Renal cortex interstitium (tissue), 11 donors: ENCODE results near the gene ST3GAL5. TPM values are rescaled to one million over a fixed set of nuclear protein-coding genes. Genes with fewer than 3 reads are reported as not detected.

Experiments used
- DNase-seq, 11 donors: peaks; one replicate each; pipeline ENCODE4 v3.0.0-alpha.2; 2013; ENCODE audit warnings: low read depth in 9 of 11, low spot score in 4 of 11; ENCODE audit errors: extremely low read depth in 1 of 11
- polyA plus RNA-seq, 3 donors: library from polyadenylated mRNA; unstranded; fragments of 120-200 nt; gene quantifications; one replicate each; pipeline ENCODE4 v1.2.1, GENCODE V29; 2013; ENCODE audit not compliant: insufficient read length in 3 of 3

The ST3GAL5 gene
- polyA plus RNA-seq, 3 donors, result 9.1 to 12.3 (median 10.1) TPM

- peak in 9 of 11 donors; percentile 34 to 57 (median 46) for DNase-seq
Measured at GRCh38 chr2:85826990-85827878, 61.6 kb downstream of the ST3GAL5 start.

DNA sequence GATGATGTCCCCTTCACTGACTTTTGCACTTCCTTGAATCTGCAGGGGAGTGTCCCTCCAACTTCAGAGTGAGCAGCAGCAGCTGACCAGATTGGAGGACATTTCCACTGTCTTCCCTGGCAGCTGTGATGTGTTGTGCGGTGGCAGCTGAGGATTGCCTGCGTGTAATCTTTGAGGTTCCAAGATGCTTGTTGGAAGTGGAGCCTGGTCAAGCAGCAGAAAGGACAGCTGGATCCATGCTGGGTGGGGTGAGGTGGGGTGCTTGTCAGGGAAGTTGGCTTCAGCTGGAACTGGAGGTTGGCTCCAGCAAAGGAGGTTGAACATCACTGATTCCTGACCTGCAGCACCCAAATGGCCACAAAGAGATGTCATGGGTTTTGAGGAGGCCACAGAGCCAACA, 64.8 kb downstream of the ST3GAL5 start:
- DNase-seq, result no peak

- no peak for DNase-seq
Measured at GRCh38 chr2:85822766-85823165, 66.0 kb downstream of the ST3GAL5 start.

GRCh38 chr2:85819811-85820510, 68.8 kb downstream of the ST3GAL5 start:
- no peak for DNase-seq

DNA sequence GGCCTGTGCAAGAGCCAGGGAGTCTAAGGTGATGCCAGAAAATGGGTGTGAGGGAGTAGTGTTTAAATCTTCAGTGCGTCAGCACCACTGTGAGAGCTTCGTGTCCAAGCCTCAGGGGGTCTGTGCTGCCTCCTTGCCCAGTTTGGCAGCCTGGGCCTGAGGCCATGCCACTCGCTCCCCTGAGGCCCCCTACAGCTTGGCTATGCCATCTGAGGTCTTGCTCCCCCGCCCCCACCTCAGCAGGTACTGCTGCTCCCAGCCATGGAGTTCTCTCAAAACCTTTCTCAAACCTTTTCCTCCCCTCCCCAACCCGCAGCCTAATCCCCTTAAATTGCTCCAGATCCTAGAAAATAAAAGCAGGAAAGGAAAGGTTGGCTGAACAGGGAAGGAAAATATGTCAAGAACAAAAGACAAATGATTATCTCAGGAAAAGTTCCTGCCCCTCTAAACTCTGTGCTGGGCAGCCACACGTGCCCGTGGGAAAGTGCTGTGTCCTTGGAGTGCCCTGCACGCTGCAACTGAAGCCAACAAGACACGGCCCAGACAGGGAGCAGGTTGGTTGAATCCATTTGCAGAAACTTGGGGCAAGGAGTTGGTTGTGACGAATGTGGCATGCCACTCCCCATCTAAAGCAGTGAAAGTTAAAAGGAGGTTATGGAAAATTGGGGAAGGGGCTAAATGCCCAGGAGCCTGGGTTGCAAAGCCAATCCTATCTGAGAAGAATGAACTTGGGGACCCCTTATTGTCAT, 73.8 kb downstream of the ST3GAL5 start:
- DNase-seq, result no peak

DNA sequence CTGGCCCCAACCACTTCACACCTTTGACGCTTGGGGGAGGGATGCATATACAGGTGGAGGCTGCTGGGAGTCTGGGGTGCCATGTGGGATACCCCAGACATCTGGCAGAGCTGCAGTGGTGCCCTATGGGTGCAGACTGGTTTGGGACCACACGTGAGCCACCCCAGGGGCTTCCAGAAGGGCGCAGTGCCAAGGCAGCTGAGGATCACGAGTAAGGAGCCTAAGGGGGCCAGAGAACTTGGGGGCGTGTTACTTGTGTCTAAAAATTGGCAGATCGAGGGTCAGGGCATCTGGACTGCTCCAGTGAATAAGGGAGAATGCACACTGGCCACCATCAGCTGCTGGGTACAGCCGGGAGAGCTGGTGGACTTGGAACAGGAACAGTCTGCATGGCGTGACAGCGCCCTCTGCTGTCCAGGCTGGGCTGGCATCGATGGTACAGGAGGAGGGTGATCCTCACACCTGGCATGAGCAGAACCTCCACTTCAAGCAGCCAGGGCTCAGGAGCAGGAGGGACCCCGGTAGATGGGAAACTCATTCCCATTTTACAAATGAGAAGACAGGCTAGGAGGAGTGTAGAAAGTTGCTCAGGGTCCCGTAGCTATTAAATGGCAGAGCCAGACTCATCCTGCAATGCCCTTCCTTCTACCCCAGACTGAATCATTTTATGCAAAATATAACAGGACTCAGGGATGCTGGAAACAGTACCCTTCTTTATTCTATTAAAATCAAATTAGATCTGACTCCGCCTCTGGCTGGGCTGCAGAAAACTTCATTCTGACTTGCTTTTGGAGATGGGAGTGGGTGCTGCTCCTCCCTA, 74.6 kb downstream of the ST3GAL5 start:
- DNase-seq, result peak; percentile 61 to 87 (median 82)

DNA sequence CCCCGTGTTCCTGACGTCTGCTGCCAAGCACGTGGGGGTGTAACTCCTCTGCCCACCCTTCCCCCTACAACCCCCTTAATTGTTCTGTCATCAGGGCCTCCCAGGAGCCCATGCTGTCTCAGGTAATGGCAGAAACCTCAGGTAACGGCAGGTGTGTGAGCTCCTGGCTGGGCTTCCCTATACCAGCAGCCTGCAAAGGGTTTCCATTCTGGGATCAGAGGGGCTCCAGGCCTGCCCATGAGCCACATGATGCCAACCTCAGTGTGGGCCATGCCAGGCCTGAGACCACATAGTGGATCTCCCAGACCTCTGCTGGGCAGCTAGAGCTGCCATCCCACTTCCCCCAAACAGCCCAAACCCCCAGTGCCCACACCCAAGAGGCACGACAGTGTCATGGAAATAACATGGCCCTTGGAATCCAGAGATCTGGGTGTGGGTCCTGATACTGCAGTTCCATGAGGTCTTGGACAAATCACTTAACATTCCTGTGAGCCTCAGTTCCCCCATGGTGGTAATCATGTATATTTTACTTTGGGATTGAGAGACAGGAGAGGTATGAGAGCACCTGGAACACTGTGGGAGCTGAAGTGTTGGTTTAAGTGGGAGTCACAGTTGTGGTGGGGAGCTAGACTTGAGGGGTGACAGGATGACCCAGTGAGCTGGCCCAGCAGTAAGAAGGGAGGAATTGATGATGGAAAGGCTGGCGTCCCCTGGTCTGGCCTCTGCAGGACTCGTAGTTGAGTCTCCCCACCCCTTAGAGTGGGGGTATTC, 75.4 kb downstream of the ST3GAL5 start:
- DNase-seq, result no peak

GRCh38 chr2:85812094-85812735, 76.6 kb downstream of the ST3GAL5 start:
- DNase-seq, result no peak

DNA sequence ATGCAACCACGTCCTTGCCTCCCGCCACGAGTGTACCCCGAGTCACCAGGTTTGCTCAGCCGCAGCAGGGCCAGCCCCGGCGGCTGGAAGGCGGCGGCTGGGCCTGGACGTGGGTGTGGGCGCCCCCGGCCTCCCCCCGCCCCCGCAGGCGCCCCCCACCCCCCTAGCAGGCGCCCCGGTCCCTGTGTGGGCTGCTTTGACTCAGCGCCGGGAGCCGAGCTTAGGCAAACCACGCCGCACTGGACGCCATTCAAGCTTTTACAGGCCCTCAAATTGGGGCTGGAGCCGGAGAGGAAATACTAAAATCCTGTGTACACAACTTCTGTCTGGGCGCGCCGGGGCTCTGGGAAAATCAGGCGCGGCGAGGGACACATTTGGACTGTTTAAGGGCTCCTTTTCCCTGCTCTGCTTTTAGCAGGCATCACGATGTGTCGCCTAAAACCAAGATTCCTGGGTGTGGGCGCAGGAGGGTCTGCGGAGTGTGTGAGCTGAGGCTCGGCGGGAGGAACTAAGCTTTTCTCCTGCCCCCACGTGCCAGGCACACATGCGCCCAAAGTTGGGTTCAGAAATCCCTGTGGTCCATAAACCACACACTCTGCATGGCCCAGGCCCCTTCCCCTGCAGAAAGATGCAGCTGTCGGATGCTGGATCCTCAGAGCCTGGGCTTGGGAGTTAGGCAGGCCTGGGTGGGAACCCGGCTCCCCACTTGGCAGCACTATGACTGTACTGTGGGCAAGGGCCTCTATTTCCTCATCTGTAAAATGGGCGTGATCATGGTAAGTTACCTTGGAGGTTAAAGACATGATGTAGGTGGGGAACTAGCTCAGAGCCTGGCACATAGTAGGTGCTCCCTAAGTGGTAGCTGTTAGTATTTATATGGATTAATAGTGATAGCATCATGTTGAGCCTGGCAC, 77.4 kb downstream of the ST3GAL5 start:
- peak in 4 of 11 donors; percentile 39 to 47 (median 43) for DNase-seq

GRCh38 chr2:85810371-85811179, 78.2 kb downstream of the ST3GAL5 start:
- peak in 2 of 11 donors; percentile 32 to 40 for DNase-seq

- DNase-seq, result no peak
Measured at GRCh38 chr2:85807756-85808155, 81.0 kb downstream of the ST3GAL5 start.

GRCh38 chr2:85806358-85807118, 82.3 kb downstream of the ST3GAL5 start:
- no peak for DNase-seq

GRCh38 chr2:85804583-85804982, 84.2 kb downstream of the ST3GAL5 start:
- DNase-seq, result no peak

- no peak for DNase-seq
Measured at GRCh38 chr2:85803704-85804425, 84.9 kb downstream of the ST3GAL5 start.
